NCI-H82 treated with DMSO at 0.1 percent for 48 hours (cell line): ENCODE results near the gene CWC15.
"Not testable (repeated sequence)": the region's sequence is repeated elsewhere in the genome, so short reads cannot be mapped to it uniquely, and the experiment has no call there.

Experiments
- DNase-seq: peaks from one replicate; lab custom pipeline; 2025; ENCODE audit not compliant: unreplicated experiment; lab: John Stamatoyannopoulos, UW

Gene CWC15

GRCh38 chr11:94922321-94923003 is 50.9 kb downstream of the CWC15 start:
- no peak for DNase-seq

DNA sequence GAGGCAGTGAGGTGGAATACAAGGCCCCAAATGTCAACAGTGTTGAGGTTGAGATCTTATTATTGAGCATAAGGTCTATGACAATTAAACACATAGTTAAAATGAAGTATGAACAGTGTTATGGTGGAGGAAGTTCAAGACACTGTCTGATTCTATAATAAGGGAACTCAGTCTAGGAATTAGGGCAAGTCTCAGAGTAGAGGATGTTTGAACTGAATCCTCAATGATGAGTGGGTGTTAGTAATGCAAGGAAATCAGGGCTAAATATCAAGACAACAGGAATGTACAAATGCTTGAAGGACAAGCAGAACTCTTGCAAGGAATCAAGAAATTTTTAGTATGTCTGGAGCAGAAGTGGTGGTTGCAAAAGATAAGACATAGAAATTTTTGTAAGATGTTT is 53.0 kb downstream of the CWC15 start:
- no peak for DNase-seq

DNA sequence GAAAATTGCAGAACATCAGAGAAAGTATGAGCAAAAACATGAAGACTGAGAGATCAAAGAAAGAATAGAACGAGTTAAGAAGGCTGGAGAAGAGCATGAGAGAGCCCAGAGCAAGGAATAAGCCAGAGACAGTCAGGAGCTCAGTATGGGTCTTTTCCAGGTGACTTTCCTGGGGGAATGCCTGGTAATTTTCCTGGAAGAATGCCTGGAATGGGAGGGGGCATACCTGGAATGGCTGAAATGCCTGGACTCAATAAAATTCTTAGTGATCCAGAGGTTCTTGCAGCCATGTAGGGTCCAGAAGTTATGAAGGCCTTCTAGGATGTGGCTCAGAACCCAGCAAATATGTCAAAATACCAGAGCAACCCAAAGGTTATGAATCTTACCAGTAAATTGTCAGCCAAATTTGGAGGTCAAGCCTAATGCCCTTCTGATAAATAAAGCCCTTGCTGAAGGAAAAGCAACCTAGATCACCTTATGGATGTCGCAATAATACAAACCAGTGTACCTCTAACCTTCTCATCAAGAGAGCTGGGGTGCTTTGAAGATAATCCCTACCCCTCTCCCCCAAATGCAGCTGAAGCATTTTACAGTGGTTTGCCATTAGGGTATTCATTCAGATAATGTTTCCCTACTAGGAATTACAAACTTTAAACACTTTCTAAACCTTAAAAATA is 59.5 kb downstream of the CWC15 start:
- not testable (repeated sequence) for DNase-seq

GRCh38 chr11:94912806-94913205 is 60.5 kb downstream of the CWC15 start:
- DNase-seq: no peak
